HEK293 (cell line): ENCODE measurements around the gene MLXIPL.
A peak's percentile ranks its signal among the peaks of the same experiment; 100 is the strongest.

Source experiments
- CTCF ChIA-PET: fragments of 350-600 bp; formaldehyde crosslinking; extraction: SDS; loops from one replicate; lab custom pipeline; 2021; ENCODE audit warnings: antibody characterized with exemption; lab: Yijun Ruan, JAX
- POLR2A ChIA-PET: fragments of 300-600 bp; formaldehyde crosslinking; extraction: SDS; loops from one replicate; lab custom pipeline; 2020; ENCODE audit warnings: antibody characterized with exemption, inconsistent platforms; lab: Yijun Ruan, JAX
- H3K27ac ChIP-seq: fragments of 200-500 bp; sonication (Bioruptor generic); 2 replicates; pipeline ENCODE4 v1.5.1; 2014; ENCODE audit warnings: low read depth, low read length, control low read depth, inconsistent platforms; ENCODE audit errors: extremely low read depth
- H3K36me3 ChIP-seq, 2 experiments: fragments of 200-500 bp in 1 of 2; sonication (Bioruptor generic) in 1 of 2; 1 replicate in 1 of 2; 2 replicates in 1 of 2; pipeline ENCODE4 v1.5.1; 2014 to 2017; ENCODE audit warnings: inconsistent platforms in 2 of 2, low read length in 2 of 2; ENCODE audit not compliant: control insufficient read depth in 2 of 2, insufficient read depth in 1 of 2
- H3K4me1 ChIP-seq: fragments of 200-500 bp; sonication (Bioruptor generic); 2 replicates; pipeline ENCODE4 v1.5.1; 2014; ENCODE audit warnings: mild to moderate bottlenecking, low read length, inconsistent platforms; ENCODE audit not compliant: control insufficient read depth, insufficient read depth
- H3K4me3 ChIP-seq: 2 replicates; pipeline ENCODE4 v1.5.1; 2011; ENCODE audit warnings: low read depth, mild to moderate bottlenecking, control low read depth, low read length, moderate library complexity
- H3K9me3 ChIP-seq: fragments of 200-500 bp; sonication (Bioruptor generic); 2 replicates; pipeline ENCODE4 v1.5.1; 2014; ENCODE audit warnings: low read depth, low read length, inconsistent platforms; ENCODE audit not compliant: control insufficient read depth, insufficient read depth
- FEZF1 ChIP-seq: fragments of 450-650 bp; formaldehyde crosslinking; IDR thresholded peaks from 2 replicates; pipeline ENCODE4 v1.5.1; 2016; ENCODE audit warnings: missing biosample characterization, missing genetic modification characterization
- GLI4 ChIP-seq: fragments of 450-650 bp; formaldehyde crosslinking; IDR thresholded peaks from 2 replicates; pipeline ENCODE4 v1.5.1; 2016; ENCODE audit warnings: missing biosample characterization, missing genetic modification characterization
- GLIS1 ChIP-seq: fragments of 450-650 bp; formaldehyde crosslinking; IDR thresholded peaks from 2 replicates; pipeline ENCODE4 v1.5.1; 2016; ENCODE audit warnings: missing biosample characterization, missing genetic modification characterization
- GLIS2 ChIP-seq: fragments of 450-650 bp; formaldehyde crosslinking; IDR thresholded peaks from 2 replicates; pipeline ENCODE4 v1.5.1; 2016; ENCODE audit warnings: missing biosample characterization, missing genetic modification characterization
- SCRT2 ChIP-seq: fragments of 450-650 bp; formaldehyde crosslinking; IDR thresholded peaks from 2 replicates; pipeline ENCODE4 v1.5.1; 2016; ENCODE audit warnings: missing biosample characterization, missing genetic modification characterization
- SP2 ChIP-seq: fragments of 450-650 bp; formaldehyde crosslinking; IDR thresholded peaks from 2 replicates; pipeline ENCODE4 v1.5.1; 2016; ENCODE audit warnings: missing biosample characterization, missing genetic modification characterization
- ZBTB48 ChIP-seq: fragments of 450-650 bp; formaldehyde crosslinking; IDR thresholded peaks from 2 replicates; pipeline ENCODE4 v1.5.1; 2016; ENCODE audit warnings: missing biosample characterization, missing genetic modification characterization
- ZBTB7A ChIP-seq: fragments of 450-650 bp; formaldehyde crosslinking; IDR thresholded peaks from 2 replicates; pipeline ENCODE4 v1.5.1; 2016; ENCODE audit warnings: low read depth, missing biosample characterization, missing genetic modification characterization
- ZFP69B ChIP-seq: fragments of 450-650 bp; formaldehyde crosslinking; IDR thresholded peaks from 2 replicates; pipeline ENCODE4 v1.5.1; 2016; ENCODE audit warnings: missing biosample characterization, missing genetic modification characterization
- ZNF132 ChIP-seq: fragments of 450-650 bp; formaldehyde crosslinking; IDR thresholded peaks from 2 replicates; pipeline ENCODE4 v1.5.1; 2017; ENCODE audit warnings: missing biosample characterization, missing genetic modification characterization, borderline replicate concordance
- ZNF202 ChIP-seq: fragments of 450-650 bp; formaldehyde crosslinking; IDR thresholded peaks from 2 replicates; pipeline ENCODE4 v1.5.1; 2016; ENCODE audit warnings: missing biosample characterization, missing genetic modification characterization, borderline replicate concordance
- ZNF23 ChIP-seq: fragments of 450-650 bp; formaldehyde crosslinking; IDR thresholded peaks from 2 replicates; pipeline ENCODE4 v1.5.1; 2016; ENCODE audit warnings: missing biosample characterization, missing genetic modification characterization, borderline replicate concordance
- ZNF37A ChIP-seq: fragments of 450-650 bp; IDR thresholded peaks from 2 replicates; pipeline ENCODE4 v1.5.1; 2018; ENCODE audit warnings: missing biosample characterization, missing genetic modification characterization
- ZNF449 ChIP-seq: fragments of 450-650 bp; formaldehyde crosslinking; IDR thresholded peaks from 2 replicates; pipeline ENCODE4 v1.5.1; 2017; ENCODE audit warnings: missing biosample characterization, mild to moderate bottlenecking, missing genetic modification characterization, moderate library complexity
- ZNF621 ChIP-seq: fragments of 450-650 bp; formaldehyde crosslinking; IDR thresholded peaks from 2 replicates; pipeline ENCODE4 v1.5.1; 2017; ENCODE audit warnings: missing biosample characterization, missing genetic modification characterization
- ZNF645 ChIP-seq: fragments of 450-650 bp; formaldehyde crosslinking; IDR thresholded peaks from 2 replicates; pipeline ENCODE4; 2016; ENCODE audit warnings: missing biosample characterization, missing genetic modification characterization
- ZNF660 ChIP-seq: fragments of 450-650 bp; IDR thresholded peaks from 2 replicates; pipeline ENCODE4 v1.5.1; 2018; ENCODE audit warnings: missing biosample characterization, mild to moderate bottlenecking, missing genetic modification characterization
- ZNF670 ChIP-seq: fragments of 450-650 bp; formaldehyde crosslinking; IDR thresholded peaks from 2 replicates; pipeline ENCODE4 v1.5.1; 2016; ENCODE audit warnings: missing biosample characterization, missing genetic modification characterization, low read depth
- ZNF776 ChIP-seq: fragments of 450-650 bp; formaldehyde crosslinking; IDR thresholded peaks from 2 replicates; pipeline ENCODE4 v1.5.0; 2017; ENCODE audit warnings: missing biosample characterization, missing genetic modification characterization, borderline replicate concordance
- ZSCAN23 ChIP-seq: fragments of 450-650 bp; formaldehyde crosslinking; IDR thresholded peaks from 2 replicates; pipeline ENCODE4 v1.5.1; 2016; ENCODE audit warnings: missing biosample characterization, missing genetic modification characterization

Gene MLXIPL

GRCh38 chr7:73671857-73672445 lies 47.6 kb upstream of the MLXIPL start:
- Histone ChIP-seq H3K4me3 (no peak overlapping the region), H3K36me3 (peaks cover 0 to 8% of the 10 kb centered on the region in 2 experiments; a peak in 1 of 3 replicates), H3K4me1 (no peaks in the 10 kb centered on the region; the same call in 1 of the 2 replicates), H3K27ac (no peak overlapping the region)
- ChIA-PET CTCF (interaction anchor here (0.6 to 2.0 kb wide), 2 partner anchors 65 to 123 kb away, joined by 4 to 5 read pairs; no protein-coding TSS in a partner anchor), POLR2A (interaction anchor here (0.8 to 0.9 kb wide), 2 partner anchors 67 to 160 kb away, joined by 4 to 6 read pairs; partner anchors contain the start of gene ABHD11)
- TF ChIP-seq ZBTB48 (tag by site-specific recombination), result 0 out of 2 replicates have a peak, but pooled peaks have one; percentile 45
- no peak for TF ChIP-seq ZNF37A
- TF ChIP-seq, all 188 proteins: peak for 1
- H3K9me3 ChIP-seq, result no peaks in the 10 kb centered on the region

GRCh38 chr7:73671322-73671661 lies 47.0 kb upstream of the MLXIPL start:
- TF ChIP-seq ZBTB7A (tag by site-specific recombination) (no peak), GLIS2 (tag by site-specific recombination) (0 out of 2 replicates have a peak, but pooled peaks have one; percentile 9), GLIS1 (peak; percentile 36; the same call in 1 of the 2 replicates)
- H3K27ac ChIP-seq, result no peak overlapping the region
- H3K4me1 ChIP-seq, result no peaks in the 10 kb centered on the region; the same call in 1 of the 2 replicates
- ChIA-PET POLR2A (interaction anchor here (0.8 to 0.9 kb wide), 2 partner anchors 67 to 159 kb away, joined by 4 to 6 read pairs; partner anchors contain the start of gene ABHD11), CTCF (interaction anchor here (0.6 kb wide), 1 partner anchor 122 kb away, joined by 5 read pairs; no protein-coding TSS in a partner anchor)
- H3K4me3 ChIP-seq, result no peak overlapping the region
- H3K9me3 ChIP-seq, result no peaks in the 10 kb centered on the region
- peaks cover 0 to 8% of the 10 kb centered on the region in 2 experiments; a peak in 1 of 3 replicates for H3K36me3 ChIP-seq

GRCh38 chr7:73669858-73670385 lies 45.6 kb upstream of the MLXIPL start:
- Histone ChIP-seq H3K36me3 (peaks cover 0 to 8% of the 10 kb centered on the region in 2 experiments; a peak in 1 of 3 replicates), H3K4me3 (no peak overlapping the region), H3K4me1 (no peaks in the 10 kb centered on the region; the same call in 1 of the 2 replicates), H3K9me3 (no peaks in the 10 kb centered on the region), H3K27ac (no peak overlapping the region)
- ChIA-PET POLR2A (interaction anchor here (0.6 to 0.7 kb wide), 2 partner anchors 22 to 47 kb away, joined by 3 read pairs; no protein-coding TSS in a partner anchor), CTCF (interaction anchor here (0.6 to 3.3 kb wide), 4 partner anchors 16 to 63 kb away, joined by 3 to 29 read pairs (median 6); no protein-coding TSS in a partner anchor)
- no peak for TF ChIP-seq ZNF660 (tag by site-specific recombination)
- TF ChIP-seq GLI4 (tag by site-specific recombination), result no peak
- no peak for TF ChIP-seq ZSCAN23
- TF ChIP-seq ZNF23 (tag by site-specific recombination), result no peak

- TF ChIP-seq ZNF202 (tag by site-specific recombination), result no peak
- 0 out of 2 replicates have a peak, but pooled peaks have one; percentile 30 for TF ChIP-seq SCRT2
- no peak for TF ChIP-seq ZNF776 (tag by site-specific recombination)
- TF ChIP-seq ZNF645, result no peak
- TF ChIP-seq FEZF1, result no peak
- no peak for TF ChIP-seq ZNF23 (tag by site-specific recombination)
- peak; percentile 33 for TF ChIP-seq SP2
- TF ChIP-seq ZNF670 (tag by site-specific recombination), result no peak
- TF ChIP-seq ZNF132 (tag by site-specific recombination), result no peak
- TF ChIP-seq ZNF621, result no peak
- TF ChIP-seq ZNF449, result peak; percentile 22; the same call in 1 of the 2 replicates
- no peak for TF ChIP-seq ZFP69B (tag by site-specific recombination)
- Histone ChIP-seq H3K4me3 (no peak overlapping the region), H3K27ac (no peak overlapping the region), H3K9me3 (no peaks in the 10 kb centered on the region), H3K4me1 (no peaks in the 10 kb centered on the region; the same call in 1 of the 2 replicates), H3K36me3 (peaks cover 0 to 8% of the 10 kb centered on the region in 2 experiments; a peak in 1 of 3 replicates)
- ChIA-PET CTCF (interaction anchor here (1.2 to 3.3 kb wide), 3 partner anchors 56 to 62 kb away, joined by 5 to 29 read pairs (median 9); no protein-coding TSS in a partner anchor), POLR2A (interaction anchor here (0.6 kb wide), 1 partner anchor 48 kb away, joined by 3 read pairs; no protein-coding TSS in a partner anchor)
These were observed 45.0 kb upstream of the MLXIPL start for GRCh38 chr7:73669288-73669701.
